HUES48 (cell line): ENCODE data around the gene DTX1.

ENCODE experiments used
- H3K27ac ChIP-seq: one replicate; pipeline ENCODE4 v1.7.0; 2013; ENCODE audit warnings: low read depth, low read length, inconsistent platforms
- H3K27me3 ChIP-seq: 2 replicates; pipeline ENCODE4 v1.6.1; 2013; ENCODE audit warnings: mild to moderate bottlenecking, low read length; ENCODE audit not compliant: control insufficient read depth, insufficient read depth
- H3K36me3 ChIP-seq: 2 replicates; pipeline ENCODE4 v1.6.1; 2013; ENCODE audit warnings: low read length; ENCODE audit not compliant: control insufficient read depth, insufficient read depth
- H3K4me1 ChIP-seq: 2 replicates; pipeline ENCODE4 v1.6.1; 2013; ENCODE audit warnings: mild to moderate bottlenecking, low read length; ENCODE audit not compliant: control insufficient read depth, insufficient read depth
- H3K4me3 ChIP-seq: 2 replicates; pipeline ENCODE4 v1.5.1; 2013; ENCODE audit warnings: mild to moderate bottlenecking, low read depth, low read length
- H3K9ac ChIP-seq: 2 replicates; pipeline ENCODE4 v1.6.1; 2013; ENCODE audit warnings: mild to moderate bottlenecking, low read depth, low read length, moderate library complexity
- H3K9me3 ChIP-seq: 2 replicates; pipeline ENCODE4 v1.6.1; 2013; ENCODE audit warnings: low read length; ENCODE audit not compliant: control insufficient read depth, insufficient read depth

DTX1 gene

DNA sequence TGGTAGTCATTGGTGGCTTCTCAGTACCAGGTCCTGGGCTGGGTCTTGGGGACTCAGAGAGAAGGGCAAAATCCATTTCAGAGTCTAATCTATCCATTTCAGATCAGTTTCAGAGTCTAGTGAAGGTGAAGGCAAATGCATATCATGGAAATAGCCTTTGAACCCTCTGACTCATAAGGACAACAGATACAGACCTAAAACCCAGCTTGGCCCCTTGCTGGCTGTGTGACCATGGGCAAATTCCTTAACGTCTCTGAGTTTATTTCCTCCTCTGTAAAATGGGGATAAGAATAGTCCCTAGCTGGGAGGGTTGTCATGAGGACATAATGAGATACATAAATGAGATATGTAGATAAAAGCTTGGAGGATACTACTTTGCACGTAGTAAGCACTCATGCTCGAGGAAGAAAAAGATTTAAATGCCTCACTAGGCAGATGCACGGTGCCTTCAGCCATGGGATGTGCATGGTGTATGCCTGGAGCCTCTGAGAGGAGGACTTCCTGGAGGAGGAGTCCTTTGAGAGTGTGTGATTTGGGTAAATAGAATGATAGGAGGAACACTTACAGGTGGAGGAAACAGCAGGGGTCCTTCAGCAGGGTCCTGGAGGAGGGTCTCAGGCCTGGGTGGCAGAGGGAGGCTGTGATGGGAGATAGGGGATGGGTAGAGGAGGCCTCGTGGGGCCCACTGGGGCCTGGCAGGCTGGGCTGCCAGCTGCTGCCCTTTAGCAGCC is 8.0 kb downstream of the DTX1 start:
- peaks cover 8% of the 10 kb centered on the region; the same call in 1 of the 2 replicates for H3K27me3 ChIP-seq
- H3K4me1 ChIP-seq = peaks cover 19% of the 10 kb centered on the region; the same call in 1 of the 2 replicates
- H3K27ac ChIP-seq = no peak overlapping the region
- no peaks in the 10 kb centered on the region for H3K36me3 ChIP-seq
- no peak overlapping the region for H3K9ac ChIP-seq
- H3K9me3 ChIP-seq = no peaks in the 10 kb centered on the region
- H3K4me3 ChIP-seq = no peak overlapping the region

DNA sequence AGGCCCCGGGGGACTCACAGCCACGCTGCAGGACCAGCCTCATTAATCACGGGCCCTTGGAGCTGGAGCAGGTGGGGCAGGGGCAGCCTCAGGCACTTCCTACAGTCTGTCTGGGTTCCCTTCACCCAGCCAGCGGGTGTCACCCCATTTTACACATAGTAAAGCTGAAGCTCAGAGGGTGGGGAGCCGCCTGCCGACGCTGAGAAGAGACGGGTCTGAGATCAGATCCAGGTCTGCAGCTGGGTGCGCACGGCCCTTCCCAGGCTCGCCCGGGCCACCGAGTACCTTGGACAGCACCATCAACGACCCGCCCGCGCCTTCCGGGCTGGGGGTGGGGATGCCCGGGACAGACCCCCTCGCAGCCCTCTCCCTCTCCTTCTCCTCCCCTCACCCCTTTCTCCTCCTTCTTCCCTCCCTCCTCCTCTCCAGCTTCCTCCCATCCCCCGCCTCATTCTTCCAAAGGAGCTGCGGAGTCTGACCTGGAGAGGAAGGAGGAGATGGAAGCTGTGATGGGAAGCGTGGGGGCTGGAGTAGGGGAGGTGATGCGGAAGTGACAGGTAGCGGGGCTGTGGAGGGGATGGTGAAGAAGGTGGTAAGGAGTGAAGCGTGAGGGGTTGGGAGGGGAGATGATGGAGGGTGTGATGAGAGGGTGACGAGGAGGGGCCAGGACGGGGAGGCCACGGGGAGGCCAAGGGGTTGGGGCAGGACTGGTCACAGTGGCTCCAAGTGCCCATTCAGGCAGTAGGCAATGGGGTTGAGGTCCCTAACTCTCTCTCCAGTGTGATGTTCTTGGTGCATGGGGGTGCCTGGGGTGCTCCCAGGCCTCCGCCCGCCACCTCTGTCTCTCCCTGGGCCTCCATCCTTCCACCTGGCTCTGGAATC is 8.8 kb downstream of the DTX1 start:
- Histone ChIP-seq H3K9me3 (no peaks in the 10 kb centered on the region), H3K27ac (no peak overlapping the region), H3K36me3 (no peaks in the 10 kb centered on the region), H3K9ac (no peak overlapping the region), H3K27me3 (peaks cover 8% of the 10 kb centered on the region; the same call in 1 of the 2 replicates), H3K4me3 (peak overlapping the region; percentile 53), H3K4me1 (peaks cover 19% of the 10 kb centered on the region; the same call in 1 of the 2 replicates)

DNA sequence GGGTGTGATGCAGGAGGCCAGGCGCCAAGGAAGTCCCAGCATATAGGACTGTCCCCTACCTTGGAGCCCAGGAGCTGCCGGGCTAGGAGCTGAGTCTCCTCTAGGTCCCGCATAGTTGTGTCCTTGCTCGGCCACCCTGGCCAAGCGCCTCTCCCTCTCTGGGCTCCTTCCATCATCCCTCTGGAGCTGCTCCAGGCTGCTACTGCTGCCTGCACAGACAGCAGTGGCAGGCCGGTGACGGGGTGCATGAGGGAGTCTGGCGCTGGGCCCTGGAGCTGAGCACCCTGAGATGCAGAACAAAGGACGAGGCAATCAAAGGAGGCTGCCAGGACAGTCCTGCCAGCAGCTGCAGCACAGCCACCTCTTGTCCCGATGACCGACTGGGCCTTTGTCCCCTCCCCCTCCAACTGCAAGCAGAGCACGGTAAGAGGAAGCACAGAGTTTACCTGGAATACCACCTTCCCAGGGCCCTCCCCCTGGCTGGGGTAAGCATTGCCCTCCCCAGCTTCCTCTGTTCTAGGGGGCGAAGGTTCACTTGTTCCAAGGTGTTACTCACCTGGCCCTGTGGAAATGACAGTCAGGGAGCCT is 10.4 kb downstream of the DTX1 start:
- Histone ChIP-seq H3K27me3 (peaks cover 4% of the 10 kb centered on the region; the same call in 1 of the 2 replicates), H3K4me1 (peaks cover 19% of the 10 kb centered on the region; the same call in 1 of the 2 replicates), H3K36me3 (no peaks in the 10 kb centered on the region), H3K27ac (no peak overlapping the region), H3K9ac (no peak overlapping the region), H3K9me3 (no peaks in the 10 kb centered on the region), H3K4me3 (no peak overlapping the region)

DNA sequence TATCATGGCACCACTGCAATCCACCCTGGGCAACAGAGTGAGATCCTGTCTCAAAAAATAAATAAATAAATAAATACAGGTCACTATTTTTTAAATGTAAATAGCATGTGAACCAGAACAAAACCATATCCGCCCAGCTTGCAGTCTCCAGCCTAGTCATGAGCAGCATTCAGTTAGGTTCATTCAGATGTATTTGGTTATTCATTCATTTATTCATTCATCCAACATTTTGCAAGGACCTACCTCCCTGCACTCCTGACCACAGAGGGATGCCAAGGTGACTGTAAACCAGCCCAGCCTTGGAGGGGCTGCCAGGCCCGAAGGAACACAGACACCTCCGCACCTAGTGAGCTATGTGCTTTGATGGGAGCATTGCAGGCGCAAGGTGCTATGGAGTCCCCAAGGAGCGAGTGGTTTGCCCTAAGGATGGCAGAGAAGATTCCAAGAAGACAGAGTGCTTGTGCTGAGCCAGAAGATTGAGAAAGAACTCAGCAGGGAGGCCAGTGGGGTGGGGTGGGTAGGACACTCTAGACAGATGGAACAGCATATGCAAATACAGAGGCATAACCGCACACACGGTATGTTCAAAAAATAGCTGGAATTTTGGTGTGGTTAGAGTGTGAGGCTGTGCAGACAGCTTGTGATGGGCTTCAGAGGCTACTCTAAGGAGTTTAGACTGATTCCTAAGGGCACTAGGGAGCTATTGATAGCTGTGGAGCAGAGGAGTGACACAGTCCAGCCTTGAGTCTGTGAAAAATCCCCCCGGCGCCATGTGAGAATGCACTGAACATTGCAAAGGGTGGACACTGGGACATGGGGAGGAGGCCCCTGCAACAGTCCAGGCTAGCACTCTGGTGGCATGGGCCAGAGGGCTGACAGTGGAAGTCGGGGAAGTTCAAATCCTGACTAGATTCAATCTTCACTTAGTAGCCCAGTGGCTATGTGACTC is 11.7 kb downstream of the DTX1 start:
- H3K27me3 ChIP-seq = peaks cover 4% of the 10 kb centered on the region; the same call in 1 of the 2 replicates
- H3K4me3 ChIP-seq = no peak overlapping the region
- H3K9me3 ChIP-seq = no peaks in the 10 kb centered on the region
- H3K9ac ChIP-seq = no peak overlapping the region
- peaks cover 9% of the 10 kb centered on the region; the same call in 1 of the 2 replicates for H3K4me1 ChIP-seq
- no peaks in the 10 kb centered on the region for H3K36me3 ChIP-seq
- H3K27ac ChIP-seq = no peak overlapping the region

DNA sequence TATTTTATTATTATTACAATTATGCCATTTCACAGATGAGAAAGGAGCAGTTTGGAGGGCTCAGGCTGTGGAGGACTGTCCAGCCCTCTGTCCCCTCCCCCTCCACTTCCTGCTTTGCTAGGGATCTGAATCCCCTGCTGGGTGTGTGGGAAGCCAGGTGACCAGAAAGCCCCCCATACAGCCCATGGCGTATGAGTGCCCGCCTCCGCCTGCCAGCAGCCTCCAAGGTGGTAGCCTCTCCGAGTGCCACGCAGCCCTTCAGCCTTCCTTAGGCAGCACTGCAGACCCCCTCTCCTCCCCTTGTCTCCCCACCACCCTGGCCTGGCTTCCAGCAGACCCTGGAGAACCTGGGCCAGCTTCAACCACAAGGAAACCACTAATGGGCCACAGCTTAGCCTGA is 12.6 kb downstream of the DTX1 start:
- no peaks in the 10 kb centered on the region for H3K9me3 ChIP-seq
- peaks cover 8% of the 10 kb centered on the region; the same call in 1 of the 2 replicates for H3K4me1 ChIP-seq
- no peak overlapping the region for H3K4me3 ChIP-seq
- H3K27me3 ChIP-seq = peaks cover 2% of the 10 kb centered on the region; the same call in 1 of the 2 replicates
- no peak overlapping the region for H3K9ac ChIP-seq
- H3K36me3 ChIP-seq = no peaks in the 10 kb centered on the region
- H3K27ac ChIP-seq = no peak overlapping the region

DNA sequence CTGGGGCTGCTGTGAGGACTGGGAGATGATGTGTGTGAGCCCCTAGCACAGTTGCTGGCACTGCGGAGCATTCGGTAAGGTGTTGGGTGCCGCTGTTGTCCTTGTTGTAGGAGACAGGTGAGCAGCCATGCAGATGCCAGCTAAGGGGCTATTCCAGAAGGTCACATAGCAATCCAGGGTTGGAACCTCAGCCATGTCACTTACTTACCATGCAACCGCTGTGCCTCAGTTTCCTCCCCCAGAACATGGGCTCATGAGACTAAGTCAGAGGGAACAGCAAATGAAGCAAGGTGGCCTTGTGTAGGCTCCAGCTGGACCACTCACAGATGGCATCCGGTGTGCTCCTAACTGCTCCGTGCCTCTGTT is 13.2 kb downstream of the DTX1 start:
- Histone ChIP-seq H3K27me3 (0 out of 2 replicates have a peak, but pooled peaks cover 5% of the 10 kb centered on the region), H3K9ac (no peak overlapping the region), H3K36me3 (no peaks in the 10 kb centered on the region), H3K4me3 (no peak overlapping the region), H3K4me1 (peaks cover 8% of the 10 kb centered on the region; the same call in 1 of the 2 replicates), H3K27ac (no peak overlapping the region), H3K9me3 (no peaks in the 10 kb centered on the region)

DNA sequence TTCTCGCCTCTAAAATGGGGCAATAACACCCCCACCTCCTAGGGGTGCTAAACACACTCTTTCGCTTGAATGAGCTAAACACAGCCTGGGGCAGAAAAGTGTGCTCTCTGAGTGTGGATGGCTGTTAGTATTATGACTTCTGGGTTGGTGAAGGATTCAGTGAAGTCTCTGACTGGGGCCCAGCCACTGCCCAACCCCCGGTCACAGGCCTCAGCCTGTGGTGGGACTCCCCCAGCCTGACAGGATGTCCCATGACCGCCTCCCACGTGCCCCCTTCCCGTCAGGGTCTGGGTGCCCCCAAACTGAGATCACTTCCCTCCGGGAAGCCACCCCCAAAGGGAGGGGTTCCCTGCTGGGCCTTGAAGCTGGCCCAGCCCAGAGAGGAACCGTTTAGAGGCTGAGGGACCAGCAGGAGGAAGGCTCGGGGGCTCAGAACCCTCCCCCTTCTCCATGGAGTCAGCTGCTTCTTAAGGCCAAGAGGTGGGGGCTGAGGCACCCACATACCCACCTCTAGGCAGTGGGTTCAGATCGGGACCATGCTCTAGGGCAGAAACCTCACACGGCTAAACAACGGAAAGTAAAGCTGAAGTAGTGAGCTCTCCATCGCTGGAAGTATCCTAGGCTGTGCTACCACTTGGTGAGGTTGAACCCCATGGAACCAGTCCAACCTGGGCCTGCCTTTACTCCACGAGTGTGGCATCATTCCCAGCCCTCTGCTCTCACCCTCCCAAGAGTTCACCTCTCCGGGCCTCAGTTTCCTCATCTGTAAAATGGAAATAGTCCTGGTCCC is 13.8 kb downstream of the DTX1 start:
- Histone ChIP-seq H3K4me3 (no peak overlapping the region), H3K27me3 (peaks cover 7% of the 10 kb centered on the region; the same call in 1 of the 2 replicates), H3K9ac (no peak overlapping the region), H3K9me3 (no peaks in the 10 kb centered on the region), H3K4me1 (peaks cover 8% of the 10 kb centered on the region; the same call in 1 of the 2 replicates), H3K36me3 (no peaks in the 10 kb centered on the region), H3K27ac (no peak overlapping the region)

DNA sequence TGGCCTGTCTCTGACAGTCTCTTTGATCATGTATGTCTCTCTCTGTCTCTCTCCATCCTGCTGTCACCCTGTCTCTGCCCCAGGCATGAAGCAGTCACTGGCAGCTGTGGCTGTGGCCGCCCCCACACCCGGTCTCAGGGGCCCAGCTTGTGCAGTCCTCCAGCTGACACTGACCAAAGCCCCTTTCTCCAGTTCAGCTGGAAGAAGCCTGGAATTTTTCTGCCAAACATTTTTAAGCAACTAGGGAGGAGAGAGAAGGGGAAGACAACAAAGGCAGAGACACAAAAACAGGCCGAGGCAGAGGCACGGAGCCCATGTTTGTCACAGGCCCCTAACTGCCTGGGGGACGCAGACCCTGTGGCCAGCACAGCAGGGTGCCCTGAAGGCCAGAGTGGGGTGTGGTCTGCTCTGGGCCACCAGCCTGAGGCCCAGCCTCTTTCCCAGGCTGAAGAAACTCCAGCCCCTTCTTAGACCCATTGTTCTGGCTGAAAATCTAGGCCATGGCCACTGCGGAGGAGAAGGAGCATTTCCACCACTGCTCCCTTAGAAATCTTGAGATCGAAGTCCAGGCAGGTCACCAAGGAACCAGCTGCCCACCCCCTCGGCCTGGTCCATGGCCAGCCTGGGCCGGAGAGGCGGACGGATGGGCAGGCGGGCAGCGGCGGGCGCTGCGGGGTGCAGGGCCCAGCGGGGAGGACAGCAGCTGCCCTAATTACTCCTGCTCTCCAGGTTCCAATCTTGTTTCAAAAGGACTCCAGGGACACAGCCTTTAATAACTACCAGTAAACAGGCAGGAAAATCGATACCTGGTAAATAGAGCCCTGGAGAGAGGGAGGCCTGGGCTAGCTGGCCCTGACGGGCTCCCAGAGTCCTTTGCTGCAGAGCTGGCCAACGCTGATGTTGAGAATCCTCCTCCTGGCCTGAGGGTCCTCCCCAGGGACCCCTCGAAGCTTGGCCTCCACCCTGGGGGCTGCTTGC is 14.9 kb downstream of the DTX1 start:
- H3K27me3 ChIP-seq = peaks cover 8% of the 10 kb centered on the region
- H3K4me1 ChIP-seq = peaks cover 8% of the 10 kb centered on the region; the same call in 1 of the 2 replicates
- no peak overlapping the region for H3K4me3 ChIP-seq
- H3K27ac ChIP-seq = no peak overlapping the region
- no peak overlapping the region for H3K9ac ChIP-seq
- no peaks in the 10 kb centered on the region for H3K9me3 ChIP-seq
- no peaks in the 10 kb centered on the region for H3K36me3 ChIP-seq

DNA sequence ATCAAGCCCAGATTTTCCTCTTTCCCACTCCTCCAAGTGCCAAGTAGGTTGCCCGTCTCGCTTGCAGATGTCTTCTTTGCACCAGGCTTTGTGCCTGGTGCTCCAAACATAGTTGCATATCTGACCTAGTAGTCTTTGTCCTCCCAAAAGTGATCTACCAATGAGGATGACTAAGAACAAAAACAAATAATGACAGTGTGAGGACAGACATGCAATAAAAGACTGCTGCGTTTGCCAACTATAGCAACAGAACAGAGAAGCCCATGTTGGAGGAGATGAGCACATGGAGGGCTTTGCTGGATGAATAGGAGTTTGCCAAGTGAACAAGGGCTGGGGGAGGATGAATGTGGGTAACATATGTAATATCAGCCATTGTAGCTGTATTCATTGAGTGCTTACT is 15.6 kb downstream of the DTX1 start:
- H3K4me3 ChIP-seq = no peak overlapping the region
- H3K9me3 ChIP-seq = no peaks in the 10 kb centered on the region
- H3K9ac ChIP-seq = no peak overlapping the region
- H3K36me3 ChIP-seq = no peaks in the 10 kb centered on the region
- peaks cover 3% of the 10 kb centered on the region; the same call in 1 of the 2 replicates for H3K4me1 ChIP-seq
- peaks cover 15% of the 10 kb centered on the region for H3K27me3 ChIP-seq
- no peak overlapping the region for H3K27ac ChIP-seq
